HFFc6 (cell line): ENCODE results near the gene NLGN4Y. TPM values are rescaled to one million over a fixed set of nuclear protein-coding genes. Genes with fewer than 3 reads are reported as not detected.

Source experiments
- DNase-seq: peaks from one replicate; pipeline ENCODE4 v3.0.0-alpha.2; 2018
- H3K27ac Mint-ChIP-seq: 2 replicates; pipeline ENCODE4 v1.8.0; 2020; ENCODE audit warnings: mild to moderate bottlenecking, mixed read lengths
- H3K27me3 Mint-ChIP-seq: 2 replicates; pipeline ENCODE4 v1.8.0; 2021; ENCODE audit warnings: mild to moderate bottlenecking, moderate library complexity, mixed read lengths; ENCODE audit not compliant: insufficient read depth
- H3K36me3 Mint-ChIP-seq: 2 replicates; pipeline ENCODE4 v1.8.0; 2021; ENCODE audit warnings: low read depth, mixed read lengths
- H3K4me1 Mint-ChIP-seq: 2 replicates; pipeline ENCODE4 v1.8.0; 2020; ENCODE audit warnings: low read depth, mixed read lengths
- H3K4me3 Mint-ChIP-seq: 2 replicates; pipeline ENCODE4 v1.8.0; 2020; ENCODE audit warnings: mild to moderate bottlenecking, moderate library complexity, mixed read lengths
- H3K9me3 Mint-ChIP-seq: 2 replicates; pipeline ENCODE4 v1.8.0; 2020; ENCODE audit warnings: mild to moderate bottlenecking, mixed read lengths
- total RNA-seq, 6 experiments: library from RNA; stranded (reverse); fragmentation: NEBNext Ultra II Directional; extraction: Animal tissue kit (Norgen Biotek cat#: 25700); gene quantifications; 2 replicates in 1 of 6; 3 replicates in 5 of 6; pipeline ENCODE4 v1.2.3, GENCODE V29; 2021
- TF ChIP-seq, protein P1 (sequence below): fragments of 200-600 bp; sonication (generic); IDR thresholded peaks from 2 replicates; pipeline ENCODE4 v1.5.0; 2021; ENCODE audit warnings: antibody characterized with exemption, mild to moderate bottlenecking

NLGN4Y gene
- total RNA-seq, 6 experiments from 2014 or later = 12.5 to 19.2 (median 16.5) TPM

DNA sequence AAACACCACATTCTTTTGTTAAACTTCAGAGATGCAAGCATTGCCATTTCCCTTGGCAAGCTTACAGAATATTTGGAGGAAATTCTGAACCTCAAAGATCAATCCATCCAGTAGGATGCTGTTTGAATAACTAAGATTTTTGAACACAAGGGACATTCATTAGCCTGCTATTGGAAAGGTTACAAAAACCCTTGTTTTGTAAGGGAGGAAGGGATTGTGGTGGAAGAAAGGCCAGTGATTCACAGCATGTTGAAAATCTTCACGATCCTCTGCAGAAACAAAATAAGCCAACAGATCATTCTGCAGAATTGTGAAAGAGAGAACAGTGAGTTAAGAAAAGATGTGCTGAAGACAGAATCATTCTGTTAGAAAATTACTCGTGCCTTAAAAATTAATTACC, 297.9 kb downstream of the NLGN4Y start:
- TF ChIP-seq, protein P1, sequence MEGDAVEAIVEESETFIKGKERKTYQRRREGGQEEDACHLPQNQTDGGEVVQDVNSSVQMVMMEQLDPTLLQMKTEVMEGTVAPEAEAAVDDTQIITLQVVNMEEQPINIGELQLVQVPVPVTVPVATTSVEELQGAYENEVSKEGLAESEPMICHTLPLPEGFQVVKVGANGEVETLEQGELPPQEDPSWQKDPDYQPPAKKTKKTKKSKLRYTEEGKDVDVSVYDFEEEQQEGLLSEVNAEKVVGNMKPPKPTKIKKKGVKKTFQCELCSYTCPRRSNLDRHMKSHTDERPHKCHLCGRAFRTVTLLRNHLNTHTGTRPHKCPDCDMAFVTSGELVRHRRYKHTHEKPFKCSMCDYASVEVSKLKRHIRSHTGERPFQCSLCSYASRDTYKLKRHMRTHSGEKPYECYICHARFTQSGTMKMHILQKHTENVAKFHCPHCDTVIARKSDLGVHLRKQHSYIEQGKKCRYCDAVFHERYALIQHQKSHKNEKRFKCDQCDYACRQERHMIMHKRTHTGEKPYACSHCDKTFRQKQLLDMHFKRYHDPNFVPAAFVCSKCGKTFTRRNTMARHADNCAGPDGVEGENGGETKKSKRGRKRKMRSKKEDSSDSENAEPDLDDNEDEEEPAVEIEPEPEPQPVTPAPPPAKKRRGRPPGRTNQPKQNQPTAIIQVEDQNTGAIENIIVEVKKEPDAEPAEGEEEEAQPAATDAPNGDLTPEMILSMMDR = no peak
- Mint-ChIP-seq H3K36me3 (no peaks in the 10 kb centered on the region), H3K27ac (peak overlapping the region; percentile 62), H3K4me1 (peaks cover 35% of the 10 kb centered on the region), H3K9me3 (no peaks in the 10 kb centered on the region), H3K27me3 (no peaks in the 10 kb centered on the region), H3K4me3 (peak overlapping the region; percentile 50)
- DNase-seq = peak; percentile 56

DNA sequence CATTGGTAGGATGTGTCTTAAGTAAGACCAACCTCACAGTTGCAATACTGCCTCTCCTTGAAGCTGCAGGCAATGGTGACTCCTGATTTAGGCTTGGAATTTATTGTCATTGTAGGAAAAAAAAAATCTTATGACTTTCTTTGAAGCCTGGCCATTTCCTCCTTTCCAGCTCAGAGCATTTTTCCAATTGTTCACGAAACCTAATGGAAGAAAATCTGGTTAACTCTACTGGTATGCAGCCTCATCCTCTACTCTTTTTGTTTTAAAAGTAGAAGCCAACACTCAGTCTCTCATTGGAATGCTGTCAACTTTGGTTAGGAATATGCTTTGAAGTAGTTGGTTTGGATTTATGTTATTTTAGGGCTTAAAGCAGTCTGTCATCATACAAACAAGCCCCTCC, 298.6 kb downstream of the NLGN4Y start:
- H3K4me1 Mint-ChIP-seq = peaks cover 43% of the 10 kb centered on the region
- peak overlapping the region; percentile 50; the same call in 1 of the 2 replicates for H3K4me3 Mint-ChIP-seq
- no peaks in the 10 kb centered on the region for H3K27me3 Mint-ChIP-seq
- no peaks in the 10 kb centered on the region for H3K9me3 Mint-ChIP-seq
- H3K27ac Mint-ChIP-seq = peak overlapping the region; percentile 62
- no peaks in the 10 kb centered on the region for H3K36me3 Mint-ChIP-seq
- TF ChIP-seq, protein P1 = no peak
- peak; percentile 19 for DNase-seq

DNA sequence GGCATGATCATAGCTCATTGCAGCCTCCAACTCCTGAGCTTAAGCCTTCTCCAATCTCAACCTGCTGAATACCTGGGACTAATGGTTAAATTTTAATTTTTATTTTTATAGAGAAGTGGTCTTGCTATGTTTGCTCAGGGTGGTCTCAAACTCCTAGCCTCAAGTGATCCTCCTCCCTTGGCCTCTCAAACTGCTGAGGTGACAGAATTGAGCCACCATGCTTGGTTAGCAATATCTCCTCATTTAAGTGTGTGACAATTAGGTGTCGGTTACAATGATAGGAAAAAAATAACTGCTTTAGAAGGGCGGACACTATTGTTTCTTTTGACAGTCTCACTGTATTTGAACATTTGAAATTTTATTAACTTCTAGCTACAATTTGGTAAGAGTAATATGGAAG, 300.3 kb downstream of the NLGN4Y start:
- TF ChIP-seq, protein P1 = no peak
- Mint-ChIP-seq H3K27me3 (no peaks in the 10 kb centered on the region), H3K4me1 (peaks cover 58% of the 10 kb centered on the region), H3K36me3 (no peaks in the 10 kb centered on the region; the same call in 1 of the 2 replicates), H3K9me3 (no peaks in the 10 kb centered on the region), H3K27ac (no peak overlapping the region), H3K4me3 (no peak overlapping the region)
- DNase-seq = no peak

DNA sequence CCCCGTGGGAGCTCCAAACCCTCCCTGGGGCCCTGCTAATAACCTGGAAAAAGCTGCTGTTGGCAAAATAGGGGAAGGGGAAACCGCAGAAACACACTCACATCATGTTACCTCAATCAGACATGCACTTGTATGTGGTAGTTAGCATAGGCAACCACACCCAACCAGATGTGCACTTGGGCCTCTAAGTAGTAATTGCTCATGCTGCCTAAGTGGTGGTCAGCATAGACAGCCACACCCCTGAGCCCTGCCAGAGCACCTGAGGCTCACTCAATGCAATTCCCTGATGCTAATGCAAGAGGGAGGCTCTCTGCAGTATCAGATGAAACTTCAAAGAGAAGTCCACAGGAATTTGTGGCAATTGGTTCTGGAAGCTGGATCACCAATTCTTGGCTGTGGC, 301.4 kb downstream of the NLGN4Y start:
- no peaks in the 10 kb centered on the region for H3K9me3 Mint-ChIP-seq
- no peak for DNase-seq
- H3K4me3 Mint-ChIP-seq = no peak overlapping the region
- H3K4me1 Mint-ChIP-seq = peaks cover 58% of the 10 kb centered on the region
- no peak overlapping the region for H3K27ac Mint-ChIP-seq
- peaks cover 5% of the 10 kb centered on the region; the same call in 1 of the 2 replicates for H3K36me3 Mint-ChIP-seq
- TF ChIP-seq, protein P1 = no peak
- no peaks in the 10 kb centered on the region for H3K27me3 Mint-ChIP-seq

GRCh38 chrY:14828531-14828930, 304.2 kb downstream of the NLGN4Y start:
- Mint-ChIP-seq H3K4me3 (no peak overlapping the region; the same call in 1 of the 2 replicates), H3K27me3 (no peaks in the 10 kb centered on the region), H3K9me3 (no peaks in the 10 kb centered on the region), H3K36me3 (peaks cover 8% of the 10 kb centered on the region; the same call in 1 of the 2 replicates), H3K4me1 (peaks cover 37% of the 10 kb centered on the region), H3K27ac (peak overlapping the region; percentile 64)
- peak; percentile 74 for DNase-seq
- TF ChIP-seq, protein P1 = no peak
